MCF 10A (cell line): ENCODE data around the gene BACH2. TPM values are rescaled to one million over a fixed set of nuclear protein-coding genes. Genes with fewer than 3 reads are reported as not detected.

ENCODE experiments used
- BruUV-seq: library from RNA; stranded (reverse); fragments of 400-500 nt; replicated peaks from 2 replicates; lab custom pipeline; 2021; lab: Mats Ljungman, UMichigan
- CTCF ChIA-PET: fragments of 300-600 bp; sonication (Branson Sonifier 250); formaldehyde crosslinking; extraction: SDS; loops from one replicate; lab custom pipeline; 2021; ENCODE audit warnings: antibody characterized with exemption, inconsistent platforms; lab: Yijun Ruan, JAX
- POLR2A ChIA-PET: fragments of 300-600, 350-650 bp; sonication (Branson Sonifier 250); formaldehyde crosslinking; extraction: SDS; loops from one replicate; lab custom pipeline; 2020; ENCODE audit warnings: antibody characterized with exemption, inconsistent platforms; lab: Yijun Ruan, JAX
- DNase-seq: peaks from one replicate; pipeline ENCODE4 v3.0.0-alpha.2; 2018; ENCODE audit not compliant: unreplicated experiment
- H3K27ac Mint-ChIP-seq: one replicate; pipeline ENCODE4 v1.8.0; 2022; ENCODE audit warnings: mild to moderate bottlenecking, low read depth, mixed read lengths; ENCODE audit not compliant: unreplicated experiment
- H3K27me3 Mint-ChIP-seq: one replicate; pipeline ENCODE4 v1.8.0; 2022; ENCODE audit warnings: mixed read lengths; ENCODE audit not compliant: insufficient read depth, unreplicated experiment
- H3K36me3 Mint-ChIP-seq: one replicate; pipeline ENCODE4 v1.8.0; 2022; ENCODE audit warnings: mild to moderate bottlenecking, moderate library complexity, mixed read lengths; ENCODE audit not compliant: insufficient read depth, unreplicated experiment
- H3K4me1 Mint-ChIP-seq: one replicate; pipeline ENCODE4 v1.8.0; 2022; ENCODE audit warnings: mixed read lengths; ENCODE audit not compliant: insufficient read depth, unreplicated experiment
- H3K4me3 Mint-ChIP-seq: one replicate; pipeline ENCODE4 v1.8.0; 2022; ENCODE audit warnings: mild to moderate bottlenecking, moderate library complexity, mixed read lengths; ENCODE audit not compliant: unreplicated experiment
- H3K9me3 Mint-ChIP-seq: one replicate; pipeline ENCODE4 v1.8.0; 2022; ENCODE audit warnings: mixed read lengths; ENCODE audit not compliant: unreplicated experiment
- intact Hi-C: fragments of 100-400 bp; cut with micrococcal nuclease; formaldehyde crosslinking; loops from 2 replicates; pipeline ENCODE4 v1.14.1; 2022
- total RNA-seq: library from RNA; stranded (reverse); gene quantifications from 2 replicates; pipeline ENCODE4 v1.2.3, GENCODE V29; 2022
- TF ChIP-seq, protein P1 (sequence below): fragments of 200-600 bp; IDR thresholded peaks from one replicate; pipeline ENCODE4 v1.8.0; 2022; ENCODE audit warnings: antibody characterized with exemption, mild to moderate bottlenecking; ENCODE audit not compliant: unreplicated experiment

The BACH2 gene
- total RNA-seq, 1 experiment from 2014 or later = 9.9 TPM

DNA sequence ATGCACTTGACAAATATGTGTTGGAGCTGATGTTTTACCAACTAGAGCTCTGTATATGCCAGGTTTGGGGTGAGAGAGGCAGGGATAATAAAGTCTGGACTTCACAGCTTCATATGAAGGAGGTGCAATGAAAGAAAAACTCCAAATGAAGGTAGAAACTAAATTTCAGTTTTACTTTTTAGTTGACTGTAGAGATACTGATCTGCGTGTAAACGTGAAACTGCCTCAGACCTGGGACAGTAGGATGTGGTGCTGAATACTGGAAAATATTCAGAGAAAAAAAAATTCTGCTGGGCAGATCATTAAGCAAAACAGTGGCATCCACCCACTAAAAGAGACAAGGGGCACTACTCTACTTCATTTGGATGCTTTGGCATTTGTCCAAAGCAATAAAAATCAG, 94.5 kb downstream of the BACH2 start:
- no peak overlapping the region for H3K27ac Mint-ChIP-seq
- no peak for DNase-seq
- no TSS peak for BruUV-seq
- H3K4me3 Mint-ChIP-seq = no peak overlapping the region
- H3K36me3 Mint-ChIP-seq = no peaks in the 10 kb centered on the region
- intact Hi-C loops = no loop called here
- POLR2A ChIA-PET = interaction anchor here (0.8 to 1.2 kb wide), 2 partner anchors 15 to 564 kb away, joined by 3 to 4 read pairs; no protein-coding TSS in a partner anchor
- H3K4me1 Mint-ChIP-seq = peaks cover 14% of the 10 kb centered on the region
- CTCF ChIA-PET = interaction anchor here (0.5 to 1.6 kb wide), 3 partner anchors 105 to 274 kb away, joined by 3 to 8 read pairs (median 3); no protein-coding TSS in a partner anchor
- H3K9me3 Mint-ChIP-seq = no peaks in the 10 kb centered on the region
- H3K27me3 Mint-ChIP-seq = no peaks in the 10 kb centered on the region
- TF ChIP-seq, protein P1, sequence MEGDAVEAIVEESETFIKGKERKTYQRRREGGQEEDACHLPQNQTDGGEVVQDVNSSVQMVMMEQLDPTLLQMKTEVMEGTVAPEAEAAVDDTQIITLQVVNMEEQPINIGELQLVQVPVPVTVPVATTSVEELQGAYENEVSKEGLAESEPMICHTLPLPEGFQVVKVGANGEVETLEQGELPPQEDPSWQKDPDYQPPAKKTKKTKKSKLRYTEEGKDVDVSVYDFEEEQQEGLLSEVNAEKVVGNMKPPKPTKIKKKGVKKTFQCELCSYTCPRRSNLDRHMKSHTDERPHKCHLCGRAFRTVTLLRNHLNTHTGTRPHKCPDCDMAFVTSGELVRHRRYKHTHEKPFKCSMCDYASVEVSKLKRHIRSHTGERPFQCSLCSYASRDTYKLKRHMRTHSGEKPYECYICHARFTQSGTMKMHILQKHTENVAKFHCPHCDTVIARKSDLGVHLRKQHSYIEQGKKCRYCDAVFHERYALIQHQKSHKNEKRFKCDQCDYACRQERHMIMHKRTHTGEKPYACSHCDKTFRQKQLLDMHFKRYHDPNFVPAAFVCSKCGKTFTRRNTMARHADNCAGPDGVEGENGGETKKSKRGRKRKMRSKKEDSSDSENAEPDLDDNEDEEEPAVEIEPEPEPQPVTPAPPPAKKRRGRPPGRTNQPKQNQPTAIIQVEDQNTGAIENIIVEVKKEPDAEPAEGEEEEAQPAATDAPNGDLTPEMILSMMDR = no peak

DNA sequence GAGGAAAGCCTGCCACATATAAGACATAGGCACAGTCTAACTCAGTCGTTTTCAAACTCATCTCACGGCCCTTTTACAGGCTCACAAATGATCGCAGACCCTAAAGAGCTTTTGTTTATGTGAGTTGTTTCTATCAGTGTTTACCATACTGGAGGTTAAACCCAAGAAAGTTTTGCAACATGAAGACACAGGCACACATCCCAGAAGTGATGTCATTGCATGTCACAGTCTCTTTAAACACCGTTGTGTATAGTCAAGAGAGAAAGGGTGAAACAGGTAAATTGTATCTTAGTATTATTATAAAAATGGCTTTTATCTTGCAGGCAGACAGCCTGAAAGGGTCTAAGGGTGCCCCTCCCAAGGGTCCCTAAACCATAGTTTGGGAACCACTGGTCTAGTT, 96.7 kb downstream of the BACH2 start:
- TF ChIP-seq, protein P1 = no peak
- Mint-ChIP-seq H3K4me1 (peaks cover 15% of the 10 kb centered on the region), H3K4me3 (no peak overlapping the region), H3K27ac (no peak overlapping the region), H3K9me3 (no peaks in the 10 kb centered on the region), H3K36me3 (no peaks in the 10 kb centered on the region), H3K27me3 (no peaks in the 10 kb centered on the region)
- BruUV-seq = no TSS peak
- ChIA-PET CTCF (interaction anchor here (0.8 kb wide), 1 partner anchor 221 kb away, joined by 3 read pairs; no protein-coding TSS in a partner anchor), POLR2A (no interaction called here)
- DNase-seq = no peak
- intact Hi-C loops = no loop called here

DNA sequence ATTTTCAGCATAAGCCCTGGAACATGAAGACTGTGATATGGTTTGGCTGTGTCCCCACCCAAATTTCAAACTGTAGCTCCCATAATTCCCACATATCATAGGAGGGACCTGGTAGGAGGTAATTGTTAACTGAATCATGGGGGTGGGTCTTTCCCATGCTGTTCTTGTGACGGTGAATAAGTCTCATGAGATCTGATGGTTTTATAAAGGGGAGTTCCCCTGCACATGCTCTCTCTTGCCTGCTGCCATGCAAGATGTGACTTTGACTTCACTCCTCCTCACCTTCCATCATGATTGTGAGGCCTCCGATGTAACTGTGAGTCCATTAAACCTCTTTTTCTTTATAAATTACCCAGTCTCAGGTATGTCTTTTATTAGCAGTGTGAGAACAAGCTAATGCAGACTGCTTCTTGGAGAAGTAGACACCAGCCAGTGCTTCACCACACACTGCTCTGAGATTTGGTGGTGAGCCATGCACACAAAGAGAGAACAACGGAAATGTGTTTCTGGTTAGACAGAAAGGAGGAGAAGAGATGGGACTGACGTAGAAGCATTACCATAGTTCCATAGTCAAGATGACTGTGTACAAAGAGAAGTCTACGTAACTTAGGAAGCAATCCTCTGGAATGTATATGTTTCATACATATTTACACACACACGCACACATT, 97.8 kb downstream of the BACH2 start:
- no TSS peak for BruUV-seq
- no peaks in the 10 kb centered on the region for H3K9me3 Mint-ChIP-seq
- peaks cover 17% of the 10 kb centered on the region for H3K4me1 Mint-ChIP-seq
- TF ChIP-seq, protein P1 = no peak
- no peak overlapping the region for H3K27ac Mint-ChIP-seq
- no peak for DNase-seq
- POLR2A ChIA-PET = interaction anchor here (0.8 to 1.5 kb wide), 5 partner anchors 14 to 115 kb away, joined by 3 to 5 read pairs (median 4); no protein-coding TSS in a partner anchor
- H3K27me3 Mint-ChIP-seq = no peaks in the 10 kb centered on the region
- no peaks in the 10 kb centered on the region for H3K36me3 Mint-ChIP-seq
- CTCF ChIA-PET = interaction anchor here (0.6 to 1.1 kb wide), 3 partner anchors 23 to 220 kb away, joined by 3 read pairs; no protein-coding TSS in a partner anchor
- intact Hi-C loops = no loop called here
- H3K4me3 Mint-ChIP-seq = no peak overlapping the region

DNA sequence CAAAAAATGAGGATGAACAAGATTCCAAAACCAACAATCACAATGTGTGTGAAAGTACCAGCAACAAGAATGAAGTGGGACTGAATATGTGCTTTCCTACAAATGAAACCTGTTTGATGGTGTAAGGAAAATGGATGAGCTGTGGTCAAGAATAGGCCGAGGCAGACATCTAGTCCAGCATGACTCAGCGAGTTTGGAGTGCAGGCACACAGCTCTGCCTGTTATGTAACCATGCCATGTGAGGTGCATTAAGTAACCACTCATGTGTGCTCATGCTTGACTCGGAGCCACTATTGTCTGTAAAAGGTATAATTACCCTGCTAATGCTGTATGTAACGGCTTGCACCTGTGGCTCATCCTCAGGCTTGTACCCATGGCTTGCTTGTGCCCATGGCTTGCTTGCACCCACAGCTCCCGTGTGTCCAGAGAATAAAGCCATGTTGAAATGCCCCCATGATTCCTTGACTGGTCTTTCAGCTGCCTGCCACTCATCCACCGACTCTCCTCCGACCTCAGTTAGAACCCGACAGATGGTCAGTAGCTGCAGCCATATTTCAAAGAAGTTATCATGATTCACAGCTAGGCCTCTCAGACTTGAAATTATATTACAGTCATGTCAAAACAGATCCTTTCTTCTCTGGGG, 98.7 kb downstream of the BACH2 start:
- POLR2A ChIA-PET = interaction anchor here (0.6 to 1.5 kb wide), 7 partner anchors 13 to 114 kb away, joined by 3 to 5 read pairs (median 3); no protein-coding TSS in a partner anchor
- no TSS peak for BruUV-seq
- CTCF ChIA-PET = interaction anchor here (0.6 to 1.1 kb wide), 2 partner anchors 22 to 149 kb away, joined by 3 read pairs; no protein-coding TSS in a partner anchor
- Mint-ChIP-seq H3K27ac (no peak overlapping the region), H3K4me1 (peaks cover 15% of the 10 kb centered on the region), H3K27me3 (no peaks in the 10 kb centered on the region), H3K36me3 (no peaks in the 10 kb centered on the region), H3K9me3 (no peaks in the 10 kb centered on the region), H3K4me3 (no peak overlapping the region)
- TF ChIP-seq, protein P1 = no peak
- intact Hi-C loops = no loop called here
- DNase-seq = peak; percentile 91
